GM18909 (cell line): Measurements from ENCODE around the gene AQP6.

Experiments
- ATAC-seq: cut with Tn5 transposase; IDR thresholded peaks from one replicate; pipeline ENCODE4 v1.9.1; 2021; ENCODE audit warnings: mild to moderate bottlenecking; ENCODE audit not compliant: unreplicated experiment, poor library complexity

AQP6 gene

GRCh38 chr12:50025187-50026059, 52.7 kb downstream of the AQP6 start, which contains the start of gene RACGAP1:
TSS of gene RACGAP1 (minus strand) at chr12:50025494. CDS start at chr12:50016715, 8,779 bp downstream.
- ATAC-seq, result peak; percentile 96

- no peak for ATAC-seq
These were observed 53.9 kb downstream of the AQP6 start for GRCh38 chr12:50026691-50027090.
